ENCODE measurements around the gene SRRD.

DNA sequence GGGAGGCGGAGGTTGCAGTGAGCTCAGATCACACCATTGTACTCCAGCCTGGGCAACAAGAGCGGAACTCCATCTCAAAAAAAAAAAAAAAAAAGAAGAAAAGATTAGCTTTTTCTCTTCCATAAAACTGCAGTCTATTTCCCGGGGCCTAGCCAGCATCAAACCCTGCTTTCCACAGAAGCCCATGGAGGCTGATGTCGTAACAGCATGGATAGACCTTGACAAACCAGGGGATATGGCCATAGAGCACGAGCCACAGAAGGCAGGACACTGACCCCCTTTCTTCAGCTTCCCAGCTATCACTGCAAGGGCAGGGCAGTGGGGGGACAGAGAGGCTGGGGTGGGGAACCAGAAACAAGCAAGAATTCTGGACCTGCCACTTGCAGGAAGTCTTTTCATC is 21.6 kb upstream of the SRRD start:
- TF ChIP-seq CTCF (IDR thresholded peaks at IDR 0.05) (no peak), POLR2A (IDR thresholded peaks at IDR 0.05) (no peak)

Data from esophagus squamous epithelium (tissue), 4 donors.